H1 (cell line): Measurements from ENCODE around the gene ARHGEF7. TPM values are rescaled to one million over a fixed set of nuclear protein-coding genes. Genes with fewer than 3 reads are reported as not detected.

ENCODE experiments used
- CTCF ChIA-PET: fragments of 300-600 bp; sonication (Branson Sonifier 250); formaldehyde crosslinking; loops from one replicate; lab custom pipeline; 2021; ENCODE audit not compliant: partially characterized antibody; lab: Charles Lee
- POLR2A ChIA-PET: fragments of 300-600 bp; sonication (Branson Sonifier 250); formaldehyde crosslinking; loops from one replicate; lab custom pipeline; 2021; ENCODE audit warnings: inconsistent platforms; ENCODE audit not compliant: partially characterized antibody; lab: Charles Lee
- DNase-seq, 2 experiments: peaks; one replicate each; pipeline versions ENCODE4 v3.0.0 to v3.0.0-alpha.2; 2010 to 2022; ENCODE audit warnings: low spot score in 2 of 2, low read depth in 1 of 2, mixed read lengths in 1 of 2
- FAIRE-seq: peaks from 2 replicates; lab custom pipeline; 2011; peaks lifted over from hg19 to GRCh38; lab: Jason Lieb, UNC
- H2AFZ ChIP-seq: 2 replicates; pipeline ENCODE4 v1.8.1; 2012; ENCODE audit warnings: low read length, inconsistent platforms
- H2AK5ac ChIP-seq: 2 replicates; pipeline ENCODE4 v1.6.1; 2013; ENCODE audit warnings: low read depth, low read length
- H2BK120ac ChIP-seq: replicated peaks from 2 replicates; pipeline ENCODE3; 2013; ENCODE audit warnings: low read depth, low read length, inconsistent platforms
- H2BK12ac ChIP-seq: 2 replicates; pipeline ENCODE4 v1.6.1; 2013; ENCODE audit warnings: low read depth, low read length
- H2BK15ac ChIP-seq: 2 replicates; pipeline ENCODE4 v1.6.1; 2013; ENCODE audit warnings: low read length
- H2BK20ac ChIP-seq: 2 replicates; pipeline ENCODE4 v1.6.1; 2013; ENCODE audit warnings: low read length
- H2BK5ac ChIP-seq: 2 replicates; pipeline ENCODE4 v1.6.1; 2013; ENCODE audit warnings: low read depth, low read length
- H3K14ac ChIP-seq: 2 replicates; pipeline ENCODE4 v1.6.1; 2013; ENCODE audit warnings: inconsistent platforms; ENCODE audit not compliant: insufficient read length
- H3K18ac ChIP-seq: 2 replicates; pipeline ENCODE4 v1.6.1; 2013; ENCODE audit warnings: low read length; ENCODE audit errors: extremely low read depth
- H3K23ac ChIP-seq: 2 replicates; pipeline ENCODE4 v1.6.1; 2013; ENCODE audit warnings: inconsistent platforms; ENCODE audit not compliant: insufficient read length
- H3K23me2 ChIP-seq: 2 replicates; pipeline ENCODE4 v1.6.1; 2013; ENCODE audit warnings: low read depth, low read length
- H3K27ac ChIP-seq: 2 replicates; pipeline ENCODE4 v1.6.1; 2011; ENCODE audit warnings: low read depth, low read length, inconsistent platforms
- H3K27me3 ChIP-seq, 4 experiments: replicated peaks in 1 of 4; 1 replicate in 1 of 4; 2 replicates in 3 of 4; pipeline versions ENCODE4 v1.6.1 to v1.8.1; 2011 to 2013; ENCODE audit warnings: low read length in 3 of 4, mild to moderate bottlenecking in 3 of 4, inconsistent platforms in 2 of 4, mixed read lengths in 2 of 4, moderate library complexity in 1 of 4; ENCODE audit not compliant: control insufficient read depth in 3 of 4, insufficient read depth in 3 of 4; ENCODE audit errors: extremely low read depth in 1 of 4
- H3K36me3 ChIP-seq, 4 experiments: 2 replicates each; pipeline versions ENCODE4 v1.6.1 to v1.8.1; 2011 to 2013; ENCODE audit warnings: mild to moderate bottlenecking in 4 of 4, low read length in 3 of 4, moderate library complexity in 2 of 4, control low read depth in 1 of 4, inconsistent platforms in 1 of 4; ENCODE audit not compliant: insufficient read depth in 4 of 4, control insufficient read depth in 2 of 4
- H3K4ac ChIP-seq: replicated peaks from 2 replicates; pipeline ENCODE3; 2013; ENCODE audit warnings: low read length, low read depth, mixed read lengths, inconsistent platforms; ENCODE audit not compliant: insufficient read length
- H3K4me1 ChIP-seq, 4 experiments: replicated peaks in 1 of 4; 1 replicate in 1 of 4; 2 replicates in 3 of 4; pipeline versions ENCODE4 v1.6.1 to v1.8.1; 2011 to 2013; ENCODE audit warnings: low read length in 3 of 4, inconsistent platforms in 2 of 4, mixed read lengths in 1 of 4; ENCODE audit not compliant: insufficient read depth in 4 of 4, control insufficient read depth in 3 of 4
- H3K4me2 ChIP-seq, 2 experiments: 2 replicates each; pipeline versions ENCODE4 v1.6.1 to v1.8.1; 2011 to 2013; ENCODE audit warnings: low read depth in 2 of 2, low read length in 2 of 2, control low read depth in 1 of 2, inconsistent platforms in 1 of 2, mild to moderate bottlenecking in 1 of 2; ENCODE audit not compliant: insufficient read depth in 1 of 2
- H3K4me3 ChIP-seq, 4 experiments: fragments of 200-600, 300-600 bp in 1 of 4; sonication (generic), shearing (Covaris generic), sonication (Bioruptor Twin) in 1 of 4; 2 replicates each; pipeline versions ENCODE4 v1.5.1 to v1.8.1; 2011 to 2016; ENCODE audit warnings: low read length in 4 of 4, low read depth in 3 of 4, control low read depth in 2 of 4, inconsistent platforms in 2 of 4, mild to moderate bottlenecking in 2 of 4, mixed read lengths in 1 of 4, moderate library complexity in 1 of 4; ENCODE audit not compliant: insufficient read depth in 2 of 4; ENCODE audit errors: extremely low read depth in 1 of 4
- H3K56ac ChIP-seq: replicated peaks from 2 replicates; pipeline ENCODE3; 2013; ENCODE audit warnings: low read depth, mild to moderate bottlenecking, mixed read lengths, low read length, inconsistent platforms; ENCODE audit not compliant: insufficient read length
- H3K79me1 ChIP-seq: 2 replicates; pipeline ENCODE4 v1.6.1; 2013; ENCODE audit warnings: low read depth, low read length, control low read depth
- H3K79me2 ChIP-seq, 2 experiments: 2 replicates each; pipeline versions ENCODE4 v1.6.1 to v1.8.1; 2012 to 2013; ENCODE audit warnings: low read length in 2 of 2, mild to moderate bottlenecking in 2 of 2, inconsistent platforms in 1 of 2; ENCODE audit not compliant: insufficient read depth in 2 of 2, control insufficient read depth in 1 of 2
- H3K9ac ChIP-seq, 4 experiments: replicated peaks in 1 of 4; 1 replicate in 1 of 4; 2 replicates in 3 of 4; pipeline versions ENCODE4 v1.6.1 to v1.8.1; 2011 to 2013; ENCODE audit warnings: low read depth in 3 of 4, low read length in 3 of 4, control low read depth in 2 of 4, mild to moderate bottlenecking in 2 of 4, moderate library complexity in 2 of 4, inconsistent platforms in 1 of 4; ENCODE audit errors: extremely low read depth in 1 of 4
- H3K9me3 ChIP-seq, 2 experiments: 2 replicates each; pipeline versions ENCODE4 v1.6.1 to v1.8.1; 2012 to 2013; ENCODE audit warnings: mild to moderate bottlenecking in 2 of 2, moderate library complexity in 2 of 2, control low read depth in 1 of 2, inconsistent platforms in 1 of 2, low read depth in 1 of 2, low read length in 1 of 2, mixed read lengths in 1 of 2; ENCODE audit not compliant: insufficient read depth in 2 of 2
- H4K20me1 ChIP-seq, 2 experiments: replicated peaks in 1 of 2; 2 replicates each; pipeline versions ENCODE3 to v1.8.1; 2011 to 2013; ENCODE audit warnings: inconsistent platforms in 2 of 2, low read length in 2 of 2, mild to moderate bottlenecking in 1 of 2; ENCODE audit not compliant: insufficient read depth in 2 of 2, control insufficient read depth in 1 of 2
- H4K5ac ChIP-seq: 2 replicates; pipeline ENCODE4 v1.6.1; 2013; ENCODE audit warnings: low read length, low read depth, mixed read lengths, inconsistent platforms; ENCODE audit not compliant: insufficient read length
- H4K8ac ChIP-seq: 2 replicates; pipeline ENCODE4 v1.8.0; 2013; ENCODE audit warnings: mild to moderate bottlenecking, moderate library complexity, low read length, inconsistent platforms; ENCODE audit not compliant: insufficient read depth; ENCODE audit errors: extremely low read depth
- H4K91ac ChIP-seq: replicated peaks from 2 replicates; pipeline ENCODE3; 2013; ENCODE audit warnings: low read length, mixed read lengths, inconsistent platforms; ENCODE audit not compliant: insufficient read length
- EZH2 ChIP-seq: fragments of 200-600 bp; sonication (generic); IDR thresholded peaks from 2 replicates; pipeline ENCODE4 v1.7.1; 2012; ENCODE audit warnings: low read depth, mild to moderate bottlenecking, moderate library complexity, low read length, inconsistent platforms; ENCODE audit not compliant: severe bottlenecking
- WGBS, 2 experiments: shearing (Covaris generic) in 1 of 2; methylation state at CpG; one replicate each; pipeline versions ENCODE4 v1.1.6 to v1.1.7; 2013 to 2015; ENCODE audit warnings: low lambda C conversion rate in 2 of 2, mixed read lengths in 2 of 2, inconsistent platforms in 1 of 2, low coverage in 1 of 2, missing lambda C conversion rate in 1 of 2; ENCODE audit not compliant: insufficient replicate concordance in 2 of 2, insufficient coverage in 1 of 2, insufficient read length in 1 of 2; ENCODE audit errors: extremely low coverage in 1 of 2, missing lambda C conversion rate in 1 of 2; 5-methylcytosine and 5-hydroxymethylcytosine counted together
- polyA plus RNA-seq, 7 experiments: library from polyadenylated mRNA; depleted of rRNA in 3 of 7; stranded (reverse) in 5 of 7; unstranded in 2 of 7; fragments of >200 nt in 5 of 7; fragments of 200-250 nt in 2 of 7; gene quantifications; 1 replicate in 5 of 7; 2 replicates in 1 of 7; 4 replicates in 1 of 7; pipeline versions ENCODE4 v1.2.1 to v1.2.3, GENCODE V29; 2011 to 2013; ENCODE audit warnings: missing spikeins in 2 of 7, mixed read lengths in 2 of 7
- total RNA-seq: library from RNA; stranded (reverse); fragmentation: NEBNext Ultra II Directional; extraction: Animal tissue kit (Norgen Biotek cat#: 25700); gene quantifications from 2 replicates; pipeline ENCODE4 v1.2.1, GENCODE V29; 2021

ARHGEF7 gene
- total and polyA plus RNA-seq, 2 of the 8 experiments (the other 6 are each of a cell fraction or from before 2014, with no cell fraction given), result 26.2 to 56.5 TPM

- no peaks in the 10 kb centered on the region for H3K9me3 ChIP-seq
- H2BK5ac ChIP-seq, result no peak overlapping the region
- H3K4ac ChIP-seq, result no peak overlapping the region
- no peak overlapping the region for H4K91ac ChIP-seq
- H3K14ac ChIP-seq, result no peak overlapping the region
- no peak overlapping the region for H3K4me2 ChIP-seq
- no peak overlapping the region for H2AK5ac ChIP-seq
- no peaks in the 10 kb centered on the region for H4K20me1 ChIP-seq
- H2AFZ ChIP-seq, result no peak overlapping the region
- H3K56ac ChIP-seq, result no peak overlapping the region
- no peak overlapping the region; the same call in 1 of the 2 replicates for H4K8ac ChIP-seq
- no peak overlapping the region for H2BK20ac ChIP-seq
- FAIRE-seq, result no peak
- CTCF ChIA-PET, result interaction anchor here (1.0 kb wide), 1 partner anchor 22 kb away, joined by 3 read pairs; no protein-coding TSS in a partner anchor
- no peak overlapping the region for H3K23ac ChIP-seq
- H2BK120ac ChIP-seq, result no peak overlapping the region
- no peaks in the 10 kb centered on the region; a peak in 2 of 7 replicates for H3K4me1 ChIP-seq
- H3K79me2 ChIP-seq, result no peaks in the 10 kb centered on the region
- H3K9ac ChIP-seq, result no peak overlapping the region
- TF ChIP-seq EZH2, result no peak
- H2BK12ac ChIP-seq, result no peak overlapping the region
- H4K5ac ChIP-seq, result no peak overlapping the region
- no peak overlapping the region for H3K4me3 ChIP-seq
- H2BK15ac ChIP-seq, result no peak overlapping the region
- DNase-seq, result no peak
- no peak overlapping the region for H3K27ac ChIP-seq
- H3K79me1 ChIP-seq, result no peaks in the 10 kb centered on the region
- no peaks in the 10 kb centered on the region for H3K27me3 ChIP-seq
- POLR2A ChIA-PET, result no interaction called here
- H3K36me3 ChIP-seq, result no peaks in the 10 kb centered on the region
- WGBS, 2 experiments, result 91% methylated on average over 13 of the region's 14 CpGs; no CpG with 5 or more reads in 1 of the 2 experiments
- H3K23me2 ChIP-seq, result no peaks in the 10 kb centered on the region
- H3K18ac ChIP-seq, result no peak overlapping the region
Observed at GRCh38 chr13:111323549-111323948, 208.4 kb downstream of the ARHGEF7 start.
